ENCODE data around the gene TTC17. TPM values are rescaled to one million over a fixed set of nuclear protein-coding genes. Genes with fewer than 3 reads are reported as not detected.
"Not testable (repeated sequence)": the region's sequence is repeated elsewhere in the genome, so short reads cannot be mapped to it uniquely, and the experiment has no call there.

The TTC17 gene
- polyA plus RNA-seq, 3 donors from 2014 or later, result 31.3 to 49.1 (median 47.7) TPM

DNA sequence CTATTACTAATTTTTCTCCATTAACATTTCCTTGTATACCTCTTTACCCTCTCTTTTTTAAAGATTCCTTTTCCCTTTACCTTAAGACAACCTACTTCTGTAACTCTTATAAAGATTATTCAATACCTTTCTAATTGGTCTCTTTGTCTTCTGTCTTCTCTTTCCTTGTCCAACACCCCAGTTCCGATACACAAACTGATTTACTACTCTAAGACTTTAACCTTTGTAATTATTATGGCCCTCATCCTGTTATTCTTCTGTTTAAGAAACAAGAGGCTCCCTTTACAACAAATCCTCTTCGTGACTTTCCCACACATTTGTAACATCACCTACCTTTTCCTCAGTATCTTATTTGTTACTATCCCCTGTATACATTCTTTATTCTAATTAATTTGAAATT is 81.8 kb downstream of the TTC17 start:
- Mint-ChIP-seq H3K4me3 (no peak overlapping the region), H3K36me3 (peaks cover 37 to 68% (median 51%) of the 10 kb centered on the region in 3 donors), H3K9me3 (no peaks in the 10 kb centered on the region), H3K4me1 (no peaks in the 10 kb centered on the region), H3K27me3 (ENCODE audit: low read depth in 3 of 3) (no peaks in the 10 kb centered on the region), H3K27ac (no peak overlapping the region)
- no peak for DNase-seq

GRCh38 chr11:43443811-43444210 is 85.1 kb downstream of the TTC17 start:
- Mint-ChIP-seq H3K36me3 (peaks cover 46 to 79% (median 55%) of the 10 kb centered on the region in 3 donors), H3K4me1 (peaks cover 7 to 18% of the 10 kb centered on the region in 2 donors)

DNA sequence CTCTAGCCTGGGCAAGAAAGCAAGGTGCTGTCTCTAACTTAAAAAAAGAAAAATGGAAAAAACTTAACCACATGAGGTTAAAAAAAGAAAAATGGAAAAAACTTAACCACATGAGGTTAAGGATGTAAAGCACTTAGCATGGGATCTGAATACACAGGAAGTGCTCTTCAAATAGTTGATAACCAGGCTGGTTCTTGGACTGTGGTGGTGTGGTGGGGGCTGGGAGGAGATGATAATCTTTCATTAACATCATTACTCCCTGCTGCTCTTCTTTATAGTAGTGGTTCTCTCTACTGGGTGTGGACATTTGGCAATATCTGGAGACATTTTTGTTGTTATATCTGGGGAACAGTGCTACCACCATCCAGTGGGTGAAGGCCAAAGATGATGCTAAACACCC is 88.4 kb downstream of the TTC17 start:
- H3K4me1 Mint-ChIP-seq, result peaks cover 7 to 18% of the 10 kb centered on the region in 2 donors
- H3K4me3 Mint-ChIP-seq, result peak overlapping the region in 2 of 5 donors; percentile 28 to 30
- DNase-seq, result no peak
- H3K36me3 Mint-ChIP-seq, result peaks cover 48 to 81% (median 55%) of the 10 kb centered on the region in 3 donors
- H3K27me3 Mint-ChIP-seq (ENCODE audit: low read depth in 3 of 3), result peaks cover 0 to 2% (median 0%) of the 10 kb centered on the region in 3 donors
- peak overlapping the region in 5 of 6 donors; percentile 23 to 62 (median 47) for H3K27ac Mint-ChIP-seq
- no peaks in the 10 kb centered on the region for H3K9me3 Mint-ChIP-seq

More at GRCh38 chr11:43443811-43444210, 85.1 kb downstream of the TTC17 start:
- Mint-ChIP-seq H3K4me3 (no peak overlapping the region), H3K9me3 (no peaks in the 10 kb centered on the region), H3K27me3 (ENCODE audit: low read depth in 3 of 3) (no peaks in the 10 kb centered on the region), H3K27ac (no peak overlapping the region)
- DNase-seq, result no peak

DNA sequence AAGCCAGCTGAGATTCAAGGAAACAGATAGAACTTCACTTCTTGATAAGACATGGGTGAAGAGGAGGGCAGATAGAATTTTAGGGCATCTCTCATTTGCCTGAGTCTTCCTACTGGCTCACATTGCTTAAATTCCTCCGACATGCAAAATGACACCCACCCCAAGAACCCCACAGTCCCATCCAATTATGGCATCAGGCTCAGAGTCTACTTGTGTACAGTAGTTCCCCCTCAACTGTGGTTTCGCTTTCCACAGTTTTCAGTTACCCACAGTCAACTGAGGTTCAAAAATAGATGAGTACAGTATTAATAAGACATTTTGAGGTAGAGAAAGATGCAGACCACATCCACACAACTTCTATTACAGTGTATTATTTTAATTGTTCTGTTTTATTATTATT is 99.8 kb downstream of the TTC17 start:
- no peaks in the 10 kb centered on the region for H3K4me1 Mint-ChIP-seq
- H3K4me3 Mint-ChIP-seq, result no peak overlapping the region
- DNase-seq, result no peak
- no peaks in the 10 kb centered on the region for H3K9me3 Mint-ChIP-seq
- H3K27ac Mint-ChIP-seq, result no peak overlapping the region
- peaks cover 45 to 55% (median 46%) of the 10 kb centered on the region in 3 donors for H3K36me3 Mint-ChIP-seq
- H3K27me3 Mint-ChIP-seq (ENCODE audit: low read depth in 3 of 3), result no peaks in the 10 kb centered on the region

DNA sequence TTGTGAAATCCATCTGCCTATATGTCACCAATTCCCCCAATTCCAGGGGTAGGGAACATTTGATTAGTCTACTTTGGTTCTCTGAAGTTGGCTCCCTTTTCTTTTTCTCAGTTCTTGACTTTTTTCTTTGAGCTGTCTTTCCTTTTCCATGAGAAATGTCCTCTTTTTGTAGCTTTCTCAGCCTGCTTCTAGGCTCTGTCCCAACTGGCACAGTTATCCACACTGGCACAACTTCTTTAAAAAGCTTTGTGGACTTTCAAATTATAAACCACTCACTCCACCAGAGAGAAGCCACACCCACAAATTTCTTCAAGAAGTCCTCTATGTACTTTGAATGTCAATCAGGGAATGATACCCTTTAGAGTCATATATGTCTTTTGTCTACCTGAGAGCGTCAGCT is 100.5 kb downstream of the TTC17 start:
- Mint-ChIP-seq H3K9me3 (no peaks in the 10 kb centered on the region), H3K4me3 (no peak overlapping the region), H3K4me1 (no peaks in the 10 kb centered on the region), H3K27me3 (ENCODE audit: low read depth in 3 of 3) (no peaks in the 10 kb centered on the region), H3K27ac (no peak overlapping the region), H3K36me3 (peaks cover 47 to 55% (median 51%) of the 10 kb centered on the region in 3 donors)
- no peak for DNase-seq

DNA sequence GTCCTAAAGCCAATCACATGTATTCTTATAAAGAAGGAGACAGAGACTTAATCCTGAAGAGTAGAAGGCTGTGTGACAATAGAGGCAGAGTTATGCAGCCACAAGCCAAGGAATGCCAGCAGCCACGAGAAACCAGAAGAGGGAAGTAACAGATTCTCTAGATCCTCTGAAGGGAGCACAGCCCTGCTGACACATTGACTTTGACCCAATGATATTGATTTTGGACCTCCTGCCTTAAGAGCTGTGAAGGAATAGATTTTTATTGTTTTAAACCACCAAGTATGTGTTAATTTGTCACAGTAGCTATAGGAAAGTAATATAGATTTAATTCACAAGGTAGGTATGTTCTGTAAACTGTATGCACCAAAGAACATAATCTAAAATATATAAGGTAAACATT is 103.6 kb downstream of the TTC17 start:
- H3K27me3 Mint-ChIP-seq (ENCODE audit: low read depth in 3 of 3), result peaks cover 0 to 2% (median 0%) of the 10 kb centered on the region in 3 donors
- H3K4me1 Mint-ChIP-seq, result no peaks in the 10 kb centered on the region
- H3K4me3 Mint-ChIP-seq, result no peak overlapping the region
- peaks cover 62 to 73% (median 73%) of the 10 kb centered on the region in 3 donors for H3K36me3 Mint-ChIP-seq
- H3K27ac Mint-ChIP-seq, result no peak overlapping the region
- peaks cover 0 to 9% (median 2%) of the 10 kb centered on the region in 6 donors for H3K9me3 Mint-ChIP-seq
- no peak for DNase-seq

GRCh38 chr11:43467958-43468357 is 109.2 kb downstream of the TTC17 start:
- Mint-ChIP-seq H3K36me3 (peaks cover 41 to 55% (median 53%) of the 10 kb centered on the region in 3 donors), H3K27ac (peak overlapping the region in 1 of 6 donors; percentile 10), H3K4me3 (no peak overlapping the region), H3K27me3 (ENCODE audit: low read depth in 3 of 3) (peaks cover 0 to 2% (median 2%) of the 10 kb centered on the region in 3 donors), H3K4me1 (no peaks in the 10 kb centered on the region), H3K9me3 (peaks cover 0 to 17% (median 9%) of the 10 kb centered on the region in 6 donors)
- DNase-seq, result no peak

- H3K27ac Mint-ChIP-seq; DNase-seq; H3K27me3 Mint-ChIP-seq (ENCODE audit: low read depth in 3 of 3); H3K4me1 Mint-ChIP-seq; H3K4me3 Mint-ChIP-seq: not testable (repeated sequence)
- Mint-ChIP-seq H3K9me3 (peaks cover 11 to 29% (median 18%) of the 10 kb centered on the region in 6 donors), H3K36me3 (peaks cover 3 to 22% (median 22%) of the 10 kb centered on the region in 3 donors)
These were observed 118.8 kb downstream of the TTC17 start for GRCh38 chr11:43477491-43477890.

- Mint-ChIP-seq H3K27me3 (ENCODE audit: low read depth in 3 of 3) (peaks cover 0 to 1% (median 0%) of the 10 kb centered on the region in 3 donors), H3K4me3 (no peak overlapping the region), H3K36me3 (peaks cover 12 to 28% (median 18%) of the 10 kb centered on the region in 3 donors), H3K9me3 (peaks cover 0 to 2% (median 0%) of the 10 kb centered on the region in 6 donors), H3K27ac (no peak overlapping the region), H3K4me1 (peaks cover 3 to 6% of the 10 kb centered on the region in 2 donors)
- no peak for DNase-seq
These were observed 127.4 kb downstream of the TTC17 start for GRCh38 chr11:43486141-43486540.

DNA sequence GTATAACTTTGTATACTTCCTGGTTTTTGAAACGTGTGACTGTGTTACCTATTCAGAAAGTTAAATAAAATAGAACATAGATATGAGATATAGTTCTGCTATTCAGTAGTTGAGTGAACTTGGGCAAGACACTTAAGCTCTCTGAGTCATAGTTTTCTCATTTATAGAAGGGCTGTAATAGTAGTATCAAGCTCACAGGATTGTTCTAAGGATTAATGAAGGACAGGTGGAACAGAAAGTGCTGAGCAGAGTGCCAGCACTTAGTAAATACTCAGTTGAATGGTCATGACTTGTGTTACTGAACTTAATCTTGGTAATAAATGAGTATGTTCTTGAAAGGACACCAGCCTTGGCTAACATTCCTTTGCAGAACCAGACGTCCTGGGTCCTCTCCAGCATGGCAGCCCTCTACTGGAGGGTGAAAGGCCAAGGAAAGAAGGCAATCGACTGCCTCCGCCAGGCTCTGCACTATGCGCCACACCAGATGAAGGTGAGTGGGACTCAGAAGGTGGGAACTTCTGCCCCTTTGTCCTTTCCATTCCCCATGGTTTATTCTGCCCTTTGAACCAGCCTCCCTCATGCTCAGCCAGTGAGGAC is 131.2 kb downstream of the TTC17 start:
- Mint-ChIP-seq H3K9me3 (peaks cover 0 to 2% (median 0%) of the 10 kb centered on the region in 6 donors), H3K4me1 (peaks cover 3 to 6% of the 10 kb centered on the region in 2 donors), H3K36me3 (peaks cover 25 to 44% (median 28%) of the 10 kb centered on the region in 3 donors), H3K27me3 (ENCODE audit: low read depth in 3 of 3) (no peaks in the 10 kb centered on the region), H3K27ac (no peak overlapping the region), H3K4me3 (no peak overlapping the region)
- no peak for DNase-seq

DNA sequence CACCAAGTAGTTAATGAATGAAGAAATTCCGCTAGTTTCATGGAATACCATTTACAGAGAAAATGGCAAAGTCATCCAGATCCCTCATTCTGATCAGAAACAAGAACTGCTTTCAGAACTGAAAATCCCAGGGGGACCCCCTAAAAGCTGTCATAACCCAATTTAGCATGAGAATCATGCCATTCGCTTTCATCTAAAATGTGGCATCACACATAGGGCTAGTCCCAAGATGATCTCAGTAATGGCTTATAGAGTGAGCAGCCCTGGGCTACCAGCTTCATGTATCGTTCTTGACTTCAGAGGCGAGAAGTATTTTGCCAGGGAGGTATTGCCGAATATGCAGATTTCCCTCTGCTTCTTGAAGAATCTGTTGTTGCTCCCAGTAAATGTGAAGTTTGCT is 134.0 kb downstream of the TTC17 start:
- Mint-ChIP-seq H3K27me3 (ENCODE audit: low read depth in 3 of 3) (no peaks in the 10 kb centered on the region), H3K4me3 (no peak overlapping the region), H3K27ac (peak overlapping the region in 1 of 6 donors; percentile 19), H3K9me3 (peaks cover 0 to 2% (median 0%) of the 10 kb centered on the region in 6 donors), H3K36me3 (peaks cover 25 to 46% (median 28%) of the 10 kb centered on the region in 3 donors), H3K4me1 (peaks cover 3 to 6% of the 10 kb centered on the region in 2 donors)
- no peak for DNase-seq

DNA sequence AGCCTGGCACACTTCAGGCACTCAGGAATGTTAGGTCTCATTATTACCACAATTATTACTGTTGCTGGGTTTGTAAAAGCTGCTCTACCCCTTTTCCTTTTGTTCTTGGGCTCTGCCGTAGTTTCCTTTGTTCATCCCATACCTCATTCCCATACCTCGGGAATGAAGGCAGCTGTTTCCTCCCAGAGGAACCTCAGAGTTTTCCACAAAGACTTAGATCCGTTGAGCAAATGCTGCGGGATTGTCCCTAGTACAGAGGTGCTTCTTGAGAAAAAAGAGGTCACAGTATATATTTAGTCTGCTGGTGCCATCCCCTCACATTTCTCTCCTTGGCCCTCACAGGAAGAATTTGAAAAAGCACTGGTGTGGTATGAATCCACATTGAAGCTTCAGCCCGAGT is 134.7 kb downstream of the TTC17 start:
- H3K4me1 Mint-ChIP-seq, result peaks cover 3 to 6% of the 10 kb centered on the region in 2 donors
- H3K36me3 Mint-ChIP-seq, result peaks cover 22 to 46% (median 28%) of the 10 kb centered on the region in 3 donors
- H3K27ac Mint-ChIP-seq, result no peak overlapping the region
- H3K27me3 Mint-ChIP-seq (ENCODE audit: low read depth in 3 of 3), result no peaks in the 10 kb centered on the region
- peaks cover 0 to 2% (median 0%) of the 10 kb centered on the region in 6 donors for H3K9me3 Mint-ChIP-seq
- DNase-seq, result no peak
- no peak overlapping the region for H3K4me3 Mint-ChIP-seq

DNA sequence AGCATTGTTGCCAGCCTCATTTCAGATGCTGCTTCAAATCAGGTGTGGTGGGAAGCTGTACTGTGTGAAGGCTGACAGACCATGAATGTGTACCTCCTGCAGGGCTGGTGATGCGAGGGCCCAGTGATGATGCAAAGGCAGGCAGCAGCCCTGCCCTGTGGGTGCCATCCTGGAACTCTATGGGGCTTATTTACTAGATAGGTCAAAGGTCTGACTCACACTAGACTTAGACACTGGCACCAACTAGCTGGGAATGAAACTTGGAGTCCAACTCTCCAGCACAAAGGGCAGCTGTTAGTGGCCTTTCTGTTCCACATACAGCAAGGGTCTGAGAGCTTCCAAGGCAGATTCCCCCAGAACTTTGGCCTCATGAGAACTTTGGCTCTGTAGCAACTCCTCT is 138.4 kb downstream of the TTC17 start:
- Mint-ChIP-seq H3K27ac (no peak overlapping the region), H3K9me3 (no peaks in the 10 kb centered on the region), H3K4me3 (no peak overlapping the region), H3K4me1 (no peaks in the 10 kb centered on the region), H3K36me3 (peaks cover 12 to 29% (median 17%) of the 10 kb centered on the region in 3 donors), H3K27me3 (ENCODE audit: low read depth in 3 of 3) (peaks cover 0 to 6% (median 0%) of the 10 kb centered on the region in 3 donors)
- no peak for DNase-seq

DNA sequence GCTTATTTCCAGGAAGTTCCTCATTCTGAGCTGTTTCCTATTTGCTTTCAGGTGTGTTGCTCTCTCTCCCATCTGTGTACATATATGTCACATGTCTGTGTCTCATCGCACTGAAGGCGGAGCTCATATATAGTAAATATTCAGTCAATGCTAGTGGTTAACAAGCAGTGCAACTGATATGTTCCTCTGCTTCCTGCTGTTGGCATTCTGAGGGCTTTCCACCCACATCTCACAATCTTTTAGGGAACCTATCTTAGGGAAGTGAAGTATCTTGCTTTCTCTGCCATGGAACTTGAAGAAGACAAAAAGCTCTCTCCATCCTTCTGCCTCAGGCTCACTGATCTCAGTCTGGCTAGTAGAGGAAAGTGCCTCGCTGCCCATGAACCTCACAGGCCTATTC is 139.8 kb downstream of the TTC17 start:
- H3K27ac Mint-ChIP-seq, result no peak overlapping the region
- no peaks in the 10 kb centered on the region for H3K4me1 Mint-ChIP-seq

More for the DNA sequence above, 139.8 kb downstream of the TTC17 start:
- peaks cover 0 to 6% (median 0%) of the 10 kb centered on the region in 3 donors for H3K27me3 Mint-ChIP-seq (ENCODE audit: low read depth in 3 of 3)
- H3K9me3 Mint-ChIP-seq, result no peaks in the 10 kb centered on the region
- peaks cover 3 to 15% (median 8%) of the 10 kb centered on the region in 3 donors for H3K36me3 Mint-ChIP-seq
- H3K4me3 Mint-ChIP-seq, result no peak overlapping the region
- DNase-seq, result no peak
